Panc1 (cell line): ENCODE measurements around the gene ZC3HAV1. TPM values are rescaled to one million over a fixed set of nuclear protein-coding genes. Genes with fewer than 3 reads are reported as not detected.

Experiments
- ATAC-seq: fragments of 200-7000 bp; cut with Tn5 transposase; 2 replicates; pipeline ENCODE4 v1.9.1; 2020; ENCODE audit warnings: mild to moderate bottlenecking, moderate library complexity
- BruUV-seq: library from RNA; stranded (reverse); fragments of 400-500 nt; replicated peaks from 2 replicates; lab custom pipeline; 2021; lab: Mats Ljungman, UMichigan
- CTCF ChIA-PET: fragments of 300-600 bp; sonication (Branson Sonifier 250); formaldehyde crosslinking; loops from one replicate; lab custom pipeline; 2022; ENCODE audit warnings: antibody characterized with exemption; lab: Charles Lee
- POLR2A ChIA-PET: fragments of 300-600 bp; sonication (Branson Sonifier 250); formaldehyde crosslinking; loops from one replicate; lab custom pipeline; 2022; ENCODE audit warnings: antibody characterized with exemption; lab: Charles Lee
- DNase-seq: peaks from one replicate; pipeline ENCODE4 v3.0.0-alpha.2; 2010; ENCODE audit warnings: low read depth, low spot score
- H3K27ac ChIP-seq: 2 replicates; pipeline ENCODE4 v1.5.1; 2011; ENCODE audit warnings: mild to moderate bottlenecking, low read length, inconsistent platforms
- H3K27me3 ChIP-seq: fragments of 200-500 bp; sonication (Bioruptor generic); 2 replicates; pipeline ENCODE4 v1.6.0; 2014; ENCODE audit warnings: low read length, inconsistent platforms; ENCODE audit not compliant: control insufficient read depth, insufficient read depth
- H3K36me3 ChIP-seq: fragments of 200-500 bp; sonication (Bioruptor generic); 2 replicates; pipeline ENCODE4 v1.5.1; 2014; ENCODE audit warnings: inconsistent platforms, mild to moderate bottlenecking, low read length, moderate library complexity; ENCODE audit not compliant: control insufficient read depth, insufficient read depth
- H3K4me1 ChIP-seq: 2 replicates; pipeline ENCODE4 v1.5.1; 2011; ENCODE audit warnings: inconsistent platforms, mild to moderate bottlenecking, low read length, moderate library complexity; ENCODE audit not compliant: control insufficient read depth, insufficient read depth
- H3K4me3 ChIP-seq, 2 experiments: 2 replicates each; pipeline ENCODE4 v1.5.1; 2011 to 2012; ENCODE audit warnings: low read depth in 2 of 2, low read length in 2 of 2, mild to moderate bottlenecking in 2 of 2, inconsistent platforms in 1 of 2, moderate library complexity in 1 of 2
- H3K9me3 ChIP-seq: fragments of 200-500 bp; sonication (Bioruptor generic); 2 replicates; pipeline ENCODE4 v1.5.1; 2014; ENCODE audit warnings: low read depth, mild to moderate bottlenecking, inconsistent platforms, low read length, moderate library complexity; ENCODE audit not compliant: control insufficient read depth, insufficient read depth
- CTCF ChIP-seq: fragments of 450-650 bp; IDR thresholded peaks from 2 replicates; pipeline ENCODE4 v1.5.1; 2017; ENCODE audit warnings: mild to moderate bottlenecking
- POLR2AphosphoS5 ChIP-seq: IDR thresholded peaks from 2 replicates; pipeline ENCODE4 v1.6.1; 2012; ENCODE audit warnings: mild to moderate bottlenecking, low read depth, low read length, moderate library complexity
- REST ChIP-seq, 2 experiments: IDR thresholded peaks; 2 replicates each; pipeline ENCODE4 v1.6.1; 2011 to 2012; ENCODE audit warnings: low read depth in 2 of 2, control low read depth in 1 of 2, low read length in 1 of 2, mild to moderate bottlenecking in 1 of 2, moderate library complexity in 1 of 2; ENCODE audit not compliant: insufficient read depth in 1 of 2
- SIN3A ChIP-seq: IDR thresholded peaks from 2 replicates; pipeline ENCODE4 v1.6.1; 2012; ENCODE audit warnings: low read depth, mild to moderate bottlenecking, low read length, moderate library complexity, borderline replicate concordance; ENCODE audit not compliant: insufficient read depth
- TCF7L2 ChIP-seq: IDR thresholded peaks from 2 replicates; pipeline ENCODE4 v1.6.1; 2011; ENCODE audit warnings: mild to moderate bottlenecking, low read depth, low read length, inconsistent platforms
- in situ Hi-C: cut with HindIII; loops from 2 replicates; pipeline ENCODE4 v1.10.0; 2016; ENCODE audit warnings: low sequenced_read_pairs, low pct_unique_long_range_greater_than_20kb
- intact Hi-C: fragments of 100-400 bp; cut with micrococcal nuclease; formaldehyde crosslinking; loops from one replicate; pipeline ENCODE4 v1.10.0; 2022; ENCODE audit not compliant: unreplicated experiment
- total RNA-seq: library from RNA; stranded (reverse); gene quantifications from one replicate; pipeline ENCODE4 v1.2.1, GENCODE V29; 2021; ENCODE audit not compliant: unreplicated experiment

Gene ZC3HAV1
- total RNA-seq, 1 experiment from 2014 or later: 47.1 TPM

- Histone ChIP-seq H3K27ac (no peak overlapping the region), H3K27me3 (no peaks in the 10 kb centered on the region), H3K9me3 (no peaks in the 10 kb centered on the region), H3K4me1 (no peaks in the 10 kb centered on the region), H3K36me3 (peaks cover 17% of the 10 kb centered on the region; the same call in 1 of the 2 replicates), H3K4me3 (no peak overlapping the region)
- ChIA-PET POLR2A (no interaction called here), CTCF (no interaction called here)
- intact Hi-C loops (no loop called here), in situ Hi-C loops (no loop called here)
- no TSS peak for BruUV-seq
- ATAC-seq (0 out of 2 replicates have a peak, but pooled peaks have one; percentile 48), DNase-seq (no peak)
- TF ChIP-seq REST (IDR thresholded peaks at IDR 0.05; ENCODE audit: insufficient read depth in 1 of 2, low read depth in 2 of 2, low read length in 1 of 2) (no peak), SIN3A (no peak)
Observed at GRCh38 chr7:139054101-139054500, 55.4 kb downstream of the ZC3HAV1 start.

GRCh38 chr7:139051655-139052054 lies 57.9 kb downstream of the ZC3HAV1 start:
- ATAC-seq: no peak
- CTCF ChIA-PET: interaction anchor here (0.6 kb wide), 1 partner anchor 32 kb away, joined by 4 read pairs; no protein-coding TSS in a partner anchor
- no peaks in the 10 kb centered on the region for H3K4me1 ChIP-seq

More at GRCh38 chr7:139051655-139052054, 57.9 kb downstream of the ZC3HAV1 start:
- H3K4me3 ChIP-seq: no peak overlapping the region
- no TSS peak for BruUV-seq
- H3K36me3 ChIP-seq: peaks cover 15% of the 10 kb centered on the region; the same call in 1 of the 2 replicates
- in situ Hi-C loops: no loop called here
- no peaks in the 10 kb centered on the region for H3K9me3 ChIP-seq
- H3K27ac ChIP-seq: no peak overlapping the region
- TF ChIP-seq POLR2AphosphoS5: no peak
- TF ChIP-seq SIN3A: no peak
- no peak for TF ChIP-seq TCF7L2
- TF ChIP-seq REST (IDR thresholded peaks at IDR 0.05; ENCODE audit: insufficient read depth in 1 of 2, low read depth in 2 of 2, low read length in 1 of 2): no peak
- no peak for TF ChIP-seq CTCF
- intact Hi-C loops: no loop called here
- no peaks in the 10 kb centered on the region for H3K27me3 ChIP-seq
- no peak for DNase-seq
- POLR2A ChIA-PET: interaction anchor here (0.6 kb wide), 1 partner anchor 13 kb away, joined by 8 read pairs; no protein-coding TSS in a partner anchor
